GM18526 (cell line): ENCODE results near the gene ADGRE2.
"Not testable (repeated sequence)": the region's sequence is repeated elsewhere in the genome, so short reads cannot be mapped to it uniquely, and the experiment has no call there.

Experiments
- POLR2A ChIP-seq: IDR thresholded peaks from 3 replicates; pipeline ENCODE4 v1.6.1; 2011; ENCODE audit not compliant: insufficient read length; ENCODE audit errors: extremely low read depth

ADGRE2 gene

DNA sequence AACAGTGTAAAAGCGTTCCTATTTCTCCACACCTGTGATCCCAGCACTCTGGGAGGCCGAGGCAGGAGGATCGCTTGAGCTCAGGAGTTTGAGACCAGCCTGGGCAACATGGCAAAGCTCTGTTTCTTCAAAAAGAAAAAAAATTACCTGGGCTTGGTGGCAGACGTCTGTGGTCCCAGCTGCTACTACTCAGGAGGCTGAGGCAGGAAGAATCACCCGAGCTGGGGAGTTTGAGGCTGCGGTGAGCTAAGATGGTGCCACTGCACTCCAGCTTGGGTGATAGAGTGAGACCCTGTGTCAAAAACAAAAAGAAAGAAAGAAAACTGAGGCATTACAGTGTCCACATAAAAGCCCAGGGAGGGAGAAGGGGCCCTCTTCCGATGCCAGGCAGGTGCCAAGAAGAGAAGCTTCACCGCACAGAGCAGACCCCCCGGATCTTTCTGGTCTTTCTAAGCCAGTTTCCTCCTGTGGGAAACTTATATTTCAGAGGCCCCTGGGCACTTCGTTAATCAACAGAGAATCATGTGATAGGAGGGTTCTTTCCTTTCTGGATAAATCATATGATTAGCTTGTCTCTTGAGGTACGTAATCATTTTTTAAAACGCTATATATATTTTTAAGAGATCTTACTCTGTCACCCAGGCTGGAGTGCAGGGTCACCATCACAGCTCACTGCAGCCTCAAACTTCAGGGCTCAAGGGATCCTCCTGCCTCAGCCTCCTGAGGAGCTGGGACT is at the start of gene ADGRE2:
Gene ADGRE2, minus strand, starts transcription at position 451 of the 736 bp plus-strand sequence. CDS start 1,804 bp downstream, outside the sequence.
- TF ChIP-seq POLR2A = not testable (repeated sequence)

DNA sequence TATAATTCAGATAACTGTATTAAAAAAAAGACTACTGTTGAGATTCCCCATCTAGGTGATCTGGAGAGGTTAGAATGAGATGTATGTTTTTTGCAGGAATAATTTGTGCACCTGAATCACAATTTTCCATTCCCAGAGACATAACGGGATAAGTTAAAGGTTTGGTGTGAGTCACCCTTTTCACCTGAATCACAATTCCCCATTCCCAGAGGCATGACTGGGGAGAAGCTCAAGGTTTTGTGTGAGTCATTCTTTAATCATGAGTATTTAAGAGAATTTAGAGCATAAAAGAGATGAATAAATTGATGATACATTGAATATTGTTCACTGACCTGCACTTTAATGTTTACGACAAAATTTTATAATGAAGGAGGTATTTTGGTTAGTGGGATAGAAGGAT is 47.6 kb upstream of the ADGRE2 start:
- no peak for TF ChIP-seq POLR2A

DNA sequence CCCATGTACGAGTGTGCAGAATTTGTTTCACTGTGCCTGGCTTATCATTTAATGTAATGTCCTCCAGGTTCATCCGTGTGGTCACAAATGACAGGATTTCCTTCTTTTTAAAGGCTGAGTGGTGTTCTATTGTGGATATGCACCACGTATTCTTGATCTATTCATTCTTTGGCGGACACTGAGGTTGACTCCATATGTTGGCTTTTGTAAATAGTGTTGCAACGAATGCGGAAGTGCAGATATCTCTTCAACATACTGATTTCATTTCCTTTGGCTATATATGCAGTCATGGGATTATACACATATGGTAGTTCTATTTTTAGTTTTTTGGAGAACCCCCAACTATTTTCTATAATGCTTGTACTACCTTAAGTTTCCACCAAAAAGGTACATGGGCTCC is 43.6 kb upstream of the ADGRE2 start:
- no peak for TF ChIP-seq POLR2A

DNA sequence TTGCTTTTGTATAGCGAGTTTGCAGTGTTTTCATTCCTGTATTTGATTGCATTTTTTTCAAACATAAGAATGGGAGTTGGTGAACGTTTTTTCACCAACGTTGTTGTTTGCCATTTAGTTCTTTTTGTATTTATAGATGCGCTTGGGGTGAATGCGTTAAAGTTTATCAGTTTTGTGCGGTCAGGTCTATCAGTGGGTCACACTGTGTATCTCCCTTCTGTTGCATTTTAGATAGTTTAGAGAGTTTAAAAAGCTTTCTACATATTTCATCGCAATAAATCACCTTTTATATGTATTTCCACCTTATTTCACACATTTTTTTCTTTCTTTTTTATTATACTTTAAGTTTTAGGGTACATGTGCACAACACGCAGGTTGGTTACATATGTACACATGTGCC is 40.2 kb upstream of the ADGRE2 start:
- no peak for TF ChIP-seq POLR2A

DNA sequence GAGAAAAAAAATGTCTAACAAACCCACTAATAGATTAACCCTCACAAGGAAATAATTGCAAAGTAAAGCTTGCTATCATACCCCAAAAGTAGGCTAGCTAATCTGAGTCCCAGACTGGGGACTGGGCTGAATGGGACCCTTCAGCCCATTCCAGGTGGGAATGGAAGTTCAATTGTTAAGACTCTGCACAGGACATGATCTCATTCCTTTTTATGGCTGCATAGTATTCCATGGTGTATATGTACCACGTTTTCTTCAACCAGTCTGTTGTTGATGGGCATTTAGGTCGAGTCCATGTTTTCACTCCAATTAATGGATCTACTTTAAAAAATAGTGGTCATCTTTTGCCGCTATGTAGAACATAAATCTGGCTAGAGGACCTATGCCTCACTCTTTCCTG is 38.7 kb upstream of the ADGRE2 start:
- TF ChIP-seq POLR2A = no peak

DNA sequence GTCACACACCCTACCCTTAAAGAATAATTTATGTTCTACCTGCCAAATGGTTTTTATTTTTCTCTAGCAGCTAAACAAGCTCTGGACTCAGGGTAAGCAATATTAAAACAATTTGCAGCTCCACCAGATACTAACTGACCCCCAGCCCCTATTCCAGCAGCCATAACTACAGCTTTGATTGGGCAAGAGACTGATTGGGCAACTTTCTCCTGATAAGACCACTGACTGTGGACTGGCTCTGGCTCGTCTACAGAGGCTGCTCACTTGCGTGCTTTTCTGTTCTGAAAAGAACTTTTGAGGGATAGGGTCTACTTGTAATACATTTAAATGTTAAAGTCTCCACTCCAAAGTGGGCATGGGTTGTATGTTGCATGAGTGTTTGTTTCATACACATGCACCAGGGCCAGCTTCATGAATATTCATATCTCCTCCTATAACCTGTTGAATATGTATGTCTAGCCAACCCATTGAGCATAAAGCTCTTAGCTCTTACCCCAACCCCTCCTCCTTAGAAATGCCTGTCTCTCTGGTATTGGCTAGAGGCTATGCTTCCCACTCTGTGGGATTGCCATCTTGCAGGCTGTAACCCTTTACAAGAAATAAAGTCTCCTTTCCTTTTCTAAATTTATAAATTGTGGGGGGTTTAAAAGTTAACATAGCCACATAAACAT is 36.8 kb upstream of the ADGRE2 start:
- no peak for TF ChIP-seq POLR2A

DNA sequence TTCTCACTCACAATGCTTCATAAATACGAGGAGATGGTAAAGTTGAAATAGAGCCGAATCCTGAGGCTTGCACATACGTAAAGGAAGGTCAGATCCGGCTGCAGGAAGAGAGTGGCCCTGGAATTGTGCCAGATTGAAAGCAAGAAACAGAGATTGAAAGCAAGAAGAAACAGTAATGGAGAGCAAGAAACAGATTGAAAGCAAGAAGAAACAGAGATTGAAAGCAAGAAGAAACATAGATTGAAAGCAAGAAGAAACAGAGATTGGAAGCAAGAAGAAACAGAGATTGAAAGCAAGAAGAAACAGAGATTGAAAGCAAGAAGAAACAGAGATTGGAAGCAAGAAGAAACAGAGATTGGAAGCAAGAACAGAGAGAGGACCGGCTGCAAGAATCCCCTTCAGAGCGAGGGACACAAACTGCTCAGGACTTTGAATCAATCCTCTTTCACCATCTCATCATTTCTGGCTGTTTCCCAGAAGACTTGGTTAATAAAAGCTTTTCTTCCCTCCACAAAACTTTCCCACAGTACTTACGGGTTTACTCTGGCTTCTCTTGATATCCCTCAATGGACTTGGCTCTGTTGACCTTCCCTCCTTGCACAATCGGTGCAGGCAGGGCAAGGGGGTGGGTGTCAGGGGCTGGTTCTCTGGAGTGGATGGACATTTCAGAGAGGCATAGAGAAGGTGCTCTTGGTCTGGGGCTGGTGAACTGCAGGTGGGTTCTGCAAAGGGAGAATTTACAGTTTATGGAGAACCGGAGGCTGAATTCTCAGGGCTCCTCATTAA is 31.1 kb upstream of the ADGRE2 start:
- no peak for TF ChIP-seq POLR2A

DNA sequence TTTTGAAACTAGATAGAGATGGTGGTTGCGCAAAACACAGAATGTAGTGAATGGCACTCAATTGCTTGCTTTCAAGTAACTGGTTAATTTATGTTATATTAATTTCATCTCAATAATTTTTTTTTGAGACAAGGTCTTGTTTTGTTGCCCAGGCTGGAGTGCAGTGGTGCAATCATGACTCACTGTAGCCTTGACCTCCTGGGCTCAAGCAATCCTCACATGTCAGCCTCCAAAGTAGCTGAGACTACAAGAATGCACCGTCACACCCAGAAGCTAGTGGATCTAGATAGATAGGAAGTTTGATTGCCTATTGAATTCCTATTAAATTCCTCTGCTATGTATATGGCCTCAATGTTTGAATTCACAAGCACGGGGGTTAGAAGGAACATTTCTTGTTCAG is 26.4 kb upstream of the ADGRE2 start:
- no peak for TF ChIP-seq POLR2A

DNA sequence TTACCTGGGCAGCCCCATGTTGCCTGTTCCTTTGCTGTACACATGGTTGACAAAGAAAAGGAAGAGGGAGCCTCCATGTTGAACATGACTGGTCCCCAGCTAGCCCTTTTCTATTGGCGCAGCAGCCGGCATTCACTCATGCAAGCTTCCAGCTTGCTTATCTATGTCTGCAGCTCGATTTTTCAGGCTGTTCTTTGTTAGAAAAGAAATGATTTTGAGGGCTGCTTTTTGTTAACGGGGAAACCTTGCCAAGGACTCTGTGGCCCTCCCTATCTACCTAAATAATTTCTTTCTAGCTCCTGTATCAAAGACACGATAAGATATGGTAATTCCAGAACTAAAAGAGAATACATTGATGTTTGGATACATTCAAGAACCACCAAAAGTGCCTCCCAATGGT is 20.4 kb upstream of the ADGRE2 start:
- no peak for TF ChIP-seq POLR2A

DNA sequence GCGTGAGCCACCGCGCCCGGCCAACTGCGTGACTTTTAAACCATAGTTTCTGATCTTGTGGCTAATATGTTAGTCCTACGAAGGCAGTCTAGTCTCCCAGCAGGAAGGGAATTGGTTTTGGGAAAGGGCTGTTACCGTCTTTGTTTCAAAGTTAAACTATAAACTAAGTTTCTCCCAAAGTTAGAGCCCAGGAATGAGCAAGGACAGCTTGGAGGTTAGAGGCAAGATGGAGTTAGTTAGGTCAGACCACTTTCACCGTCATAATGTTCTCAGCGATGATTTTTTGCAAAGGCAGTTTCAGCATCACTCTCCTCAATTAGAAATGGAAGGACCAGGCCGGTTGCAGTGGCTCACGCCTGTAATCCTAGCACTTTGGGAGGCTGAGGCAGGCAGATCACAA is 17.7 kb upstream of the ADGRE2 start:
- no peak for TF ChIP-seq POLR2A

DNA sequence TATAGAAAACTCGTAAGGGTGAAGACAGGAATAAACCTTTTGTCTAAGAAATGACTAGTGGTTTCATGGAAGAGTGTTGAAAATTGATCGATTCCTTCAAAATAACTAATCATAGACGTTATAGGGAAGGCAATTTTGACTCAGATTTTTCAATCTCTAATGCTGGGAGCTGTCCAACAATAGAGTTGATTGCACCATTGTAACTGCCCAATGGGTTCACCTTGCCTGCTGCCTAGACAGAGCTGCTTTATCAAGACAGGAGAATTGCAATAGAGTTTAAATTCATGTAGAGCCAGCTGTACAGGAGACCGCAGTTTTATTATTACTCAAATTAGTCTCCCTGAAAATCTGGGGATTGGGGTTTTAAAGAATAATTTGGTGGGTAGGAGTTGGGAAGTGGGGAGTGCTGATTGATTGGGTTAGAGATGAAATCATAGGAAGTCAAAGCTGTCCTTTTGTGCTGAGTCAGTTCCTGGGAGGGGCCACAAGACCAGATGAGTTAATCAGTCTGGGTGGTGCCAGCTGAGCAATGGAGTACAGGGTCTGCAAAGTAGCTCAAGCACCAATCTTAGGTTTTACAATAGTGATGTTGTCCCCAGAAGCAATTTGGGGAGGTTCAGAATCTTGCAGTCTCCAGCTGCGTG is 16.8 kb upstream of the ADGRE2 start:
- TF ChIP-seq POLR2A = no peak

DNA sequence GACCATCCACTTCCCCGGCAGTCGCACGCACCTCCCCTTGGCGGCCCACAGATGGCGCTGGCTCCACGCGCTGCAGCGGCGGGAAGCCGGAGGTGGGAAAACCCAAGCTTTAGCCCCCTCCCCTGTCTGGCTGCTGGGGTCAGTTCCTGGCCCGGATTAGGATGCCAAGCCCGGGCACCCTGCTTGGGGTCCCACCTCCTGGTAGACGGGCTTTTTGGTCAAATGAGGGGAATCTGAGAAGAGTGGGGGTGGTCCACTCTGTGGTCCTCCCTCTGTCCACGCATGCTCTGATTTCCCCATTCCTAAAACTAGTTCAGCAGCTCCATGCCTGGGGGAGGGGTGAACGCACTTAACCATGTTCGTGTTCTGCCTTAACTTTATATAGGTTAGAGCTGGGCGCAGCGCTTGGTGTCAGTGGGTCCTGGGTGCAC is 8.1 kb upstream of the ADGRE2 start:
- TF ChIP-seq POLR2A = no peak

DNA sequence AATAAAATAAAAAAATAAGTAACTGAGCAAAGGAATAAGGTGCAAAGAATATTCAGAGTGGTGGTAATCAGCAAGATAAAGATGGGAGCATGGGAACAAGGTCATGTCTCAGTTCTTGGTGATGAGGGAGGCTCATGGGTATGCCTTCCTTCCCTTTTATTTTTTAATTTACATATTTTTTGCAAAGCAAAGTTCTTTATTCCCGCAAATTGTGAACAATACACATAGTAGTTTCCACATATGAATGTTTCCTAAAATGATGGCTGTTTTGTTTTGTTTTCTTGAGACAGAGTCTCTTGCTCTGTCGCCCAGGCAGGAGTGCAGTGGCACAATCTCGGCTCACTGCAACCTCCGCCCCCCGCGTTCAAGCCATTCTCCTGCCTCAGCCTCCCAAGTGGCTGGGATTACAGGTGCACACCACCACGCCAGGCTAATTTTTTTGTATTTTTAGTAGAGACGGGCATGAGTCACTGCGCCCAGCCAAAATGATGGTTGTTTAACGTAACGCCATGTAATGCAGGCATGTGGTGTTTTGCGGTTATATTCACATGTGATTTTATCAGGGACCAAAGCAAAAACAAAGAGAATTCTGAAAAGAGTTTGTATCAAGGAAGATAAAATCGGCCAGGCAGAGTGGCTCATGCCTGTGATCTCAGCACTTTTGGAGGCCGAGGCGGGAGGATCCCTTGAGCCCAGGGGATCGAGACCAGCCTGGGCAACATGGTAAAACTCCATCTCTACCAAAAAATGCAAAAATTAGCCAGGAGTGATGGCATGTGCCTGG is 4.5 kb upstream of the ADGRE2 start:
- TF ChIP-seq POLR2A = no peak

DNA sequence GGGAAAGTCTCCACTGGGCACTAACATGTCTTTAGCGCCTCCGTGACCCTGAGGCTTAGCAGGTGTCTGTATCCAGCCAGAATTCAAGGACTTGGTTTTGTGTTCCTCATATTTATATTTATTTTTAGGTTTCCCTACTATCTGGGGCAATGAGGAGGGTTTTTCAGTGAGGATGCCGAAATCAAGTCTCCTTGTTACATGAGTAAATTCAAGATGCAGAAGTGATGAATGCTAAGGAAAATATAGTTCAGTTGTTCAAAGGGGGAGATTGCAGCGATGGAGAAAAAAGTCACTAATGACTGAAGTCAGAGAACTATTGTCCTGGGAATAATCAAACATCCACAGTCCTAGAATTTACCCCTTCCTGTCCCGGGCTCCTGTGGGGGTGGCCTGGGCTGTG is 791 bp upstream of the ADGRE2 start:
- no peak for TF ChIP-seq POLR2A
